GM18505 (cell line): ENCODE results near the gene TROAP.
A peak's percentile ranks its signal among the peaks of the same experiment; 100 is the strongest.

Experiments used
- ATAC-seq: cut with Tn5 transposase; IDR thresholded peaks from one replicate; pipeline ENCODE4 v1.9.1; 2021; ENCODE audit not compliant: unreplicated experiment
- POLR2A ChIP-seq: IDR thresholded peaks from 4 replicates; pipeline ENCODE4 v1.6.1; 2011; ENCODE audit warnings: borderline replicate concordance; ENCODE audit not compliant: insufficient read depth, insufficient read length; ENCODE audit errors: extremely low read depth

The TROAP gene

DNA sequence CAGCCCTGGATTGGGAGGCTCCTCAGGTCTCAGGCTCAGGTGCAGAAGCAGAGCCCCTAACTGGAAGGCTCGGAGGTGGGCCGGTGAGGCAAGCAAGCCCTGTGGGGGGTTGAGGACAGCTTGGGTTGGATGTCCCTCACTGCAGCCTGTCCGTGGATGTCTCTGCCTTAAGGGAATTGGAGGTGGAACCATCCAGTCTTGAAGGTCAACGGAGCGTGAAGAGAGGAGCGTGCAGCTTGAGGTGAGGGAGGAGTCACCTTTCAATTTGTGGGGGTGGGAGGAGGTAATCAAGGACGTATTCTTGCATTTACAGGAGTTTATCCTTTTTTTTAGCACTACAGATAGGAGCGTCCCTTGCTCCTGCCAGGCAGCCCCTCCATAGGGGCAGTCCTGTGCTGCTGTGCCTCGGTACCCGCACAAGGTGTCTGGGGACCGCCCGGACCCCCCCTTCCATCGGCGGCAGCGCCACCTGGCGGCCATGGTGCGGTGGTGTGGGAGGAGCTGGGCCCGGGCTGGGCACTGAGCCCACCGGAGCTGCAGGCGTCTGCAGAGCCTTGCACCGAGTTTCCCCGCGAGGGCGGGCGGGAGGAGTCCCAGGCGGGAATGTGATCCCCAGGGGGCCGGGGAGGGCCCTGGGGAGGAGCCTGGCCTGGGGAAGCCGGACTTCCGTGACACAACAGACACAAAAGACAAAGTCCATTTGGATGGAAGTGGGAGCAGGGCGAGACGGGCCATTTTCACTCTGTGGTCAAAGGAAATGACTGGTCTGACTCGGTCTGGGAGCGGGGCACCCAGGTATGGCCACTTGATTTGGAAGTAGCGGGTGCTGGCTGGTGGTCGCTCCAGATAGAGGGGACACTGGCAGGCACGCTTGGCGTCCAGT, 24.5 kb downstream of the TROAP start:
- no peak for ATAC-seq
- no peak for TF ChIP-seq POLR2A

DNA sequence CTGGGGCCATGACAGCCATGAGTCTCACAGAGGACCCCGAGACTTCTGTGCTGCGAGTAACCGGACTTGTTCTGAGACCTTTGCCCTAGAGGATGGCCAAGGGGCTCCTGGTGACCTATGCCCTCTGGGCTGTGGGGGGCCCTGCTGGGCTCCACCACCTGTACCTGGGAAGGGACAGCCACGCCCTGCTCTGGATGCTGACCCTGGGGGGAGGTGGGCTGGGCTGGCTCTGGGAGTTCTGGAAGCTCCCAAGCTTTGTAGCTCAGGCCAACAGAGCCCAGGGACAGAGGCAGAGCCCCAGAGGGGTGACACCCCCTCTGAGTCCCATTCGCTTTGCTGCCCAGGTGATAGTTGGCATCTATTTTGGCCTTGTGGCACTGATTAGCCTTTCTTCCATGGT, 25.7 kb downstream of the TROAP start:
- no peak for ATAC-seq
- no peak for TF ChIP-seq POLR2A

DNA sequence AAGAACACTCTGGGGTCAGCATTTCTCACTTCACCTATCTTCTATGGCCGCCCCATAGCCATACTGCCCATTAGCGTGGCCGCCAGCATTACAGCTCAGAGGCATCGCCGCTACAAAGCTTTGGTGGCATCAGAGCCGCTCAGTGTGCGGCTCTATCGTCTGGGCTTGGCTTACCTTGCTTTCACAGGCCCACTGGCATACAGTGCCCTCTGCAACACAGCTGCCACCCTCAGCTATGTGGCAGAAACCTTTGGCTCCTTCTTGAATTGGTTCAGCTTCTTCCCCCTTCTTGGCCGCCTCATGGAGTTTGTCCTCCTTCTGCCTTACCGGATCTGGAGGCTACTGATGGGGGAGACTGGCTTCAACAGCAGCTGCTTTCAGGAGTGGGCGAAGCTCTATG, 26.2 kb downstream of the TROAP start:
- no peak for ATAC-seq
- no peak for TF ChIP-seq POLR2A

DNA sequence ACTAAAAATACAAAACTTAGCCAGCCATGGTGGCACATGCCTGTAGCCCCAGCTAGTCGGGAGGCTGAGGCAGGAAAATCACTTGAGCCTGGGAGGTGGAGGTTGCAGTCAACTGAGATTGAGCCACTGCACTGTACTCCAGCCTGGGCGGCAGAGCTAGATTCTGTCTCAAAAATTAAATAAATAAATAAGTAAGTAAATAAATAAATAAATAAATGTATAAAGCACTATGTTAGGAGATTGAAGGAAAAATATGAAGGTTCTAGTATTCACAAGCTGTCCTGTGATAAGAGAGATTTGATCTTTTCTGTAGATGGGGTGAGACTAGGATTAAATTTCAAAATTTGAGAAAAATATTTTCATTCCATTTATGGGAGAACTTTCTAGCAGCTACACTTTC, 29.3 kb downstream of the TROAP start:
- no peak for ATAC-seq

DNA sequence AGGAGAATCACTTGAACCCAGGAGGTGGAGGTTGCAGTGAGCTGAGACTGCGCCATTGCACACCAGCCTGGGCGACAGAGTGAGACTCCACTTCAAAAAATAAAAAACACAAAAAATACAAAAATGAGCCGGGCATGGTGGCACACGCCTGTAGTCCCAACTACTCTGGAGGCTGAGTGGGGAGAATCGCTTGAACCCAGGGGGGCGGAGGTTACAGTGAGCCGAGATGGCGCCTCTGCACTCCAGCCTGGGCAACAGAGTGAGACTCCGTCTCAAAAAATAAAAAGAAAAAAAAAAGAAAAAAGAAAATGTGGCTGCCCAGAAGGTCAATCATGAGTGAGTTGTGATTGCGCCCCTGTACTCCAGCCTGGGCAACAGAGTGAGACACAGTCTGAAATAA, 32.9 kb downstream of the TROAP start:
- no peak for TF ChIP-seq POLR2A
- ATAC-seq = no peak

More for the DNA sequence above, 29.3 kb downstream of the TROAP start:
- no peak for TF ChIP-seq POLR2A

DNA sequence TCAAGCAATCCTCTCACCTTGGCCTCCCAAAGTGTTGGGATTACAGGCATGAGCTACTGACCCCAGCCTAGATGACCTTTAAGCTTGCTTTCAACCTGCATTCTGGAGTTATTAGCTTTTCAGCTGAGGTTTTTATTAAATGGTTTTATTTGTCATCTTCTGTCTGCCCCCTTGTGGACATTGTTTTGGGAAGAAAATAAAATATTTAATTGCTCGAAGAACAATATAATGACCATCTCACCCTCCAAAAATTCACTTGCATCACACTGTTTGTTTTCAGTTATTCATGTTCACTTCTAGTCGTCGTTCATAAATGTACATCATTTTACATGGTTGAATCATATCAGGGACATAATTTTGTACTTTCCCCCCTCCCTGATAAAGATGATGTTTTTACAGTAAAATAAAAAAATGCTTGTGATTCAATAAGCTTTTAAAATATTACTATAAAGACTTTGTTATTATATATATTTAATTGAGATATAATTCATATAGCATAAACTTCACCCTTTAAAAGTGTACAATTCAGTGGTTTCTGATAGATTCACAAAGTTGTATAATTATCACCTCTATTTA, 34.1 kb downstream of the TROAP start:
- ATAC-seq = no peak
- TF ChIP-seq POLR2A = no peak

DNA sequence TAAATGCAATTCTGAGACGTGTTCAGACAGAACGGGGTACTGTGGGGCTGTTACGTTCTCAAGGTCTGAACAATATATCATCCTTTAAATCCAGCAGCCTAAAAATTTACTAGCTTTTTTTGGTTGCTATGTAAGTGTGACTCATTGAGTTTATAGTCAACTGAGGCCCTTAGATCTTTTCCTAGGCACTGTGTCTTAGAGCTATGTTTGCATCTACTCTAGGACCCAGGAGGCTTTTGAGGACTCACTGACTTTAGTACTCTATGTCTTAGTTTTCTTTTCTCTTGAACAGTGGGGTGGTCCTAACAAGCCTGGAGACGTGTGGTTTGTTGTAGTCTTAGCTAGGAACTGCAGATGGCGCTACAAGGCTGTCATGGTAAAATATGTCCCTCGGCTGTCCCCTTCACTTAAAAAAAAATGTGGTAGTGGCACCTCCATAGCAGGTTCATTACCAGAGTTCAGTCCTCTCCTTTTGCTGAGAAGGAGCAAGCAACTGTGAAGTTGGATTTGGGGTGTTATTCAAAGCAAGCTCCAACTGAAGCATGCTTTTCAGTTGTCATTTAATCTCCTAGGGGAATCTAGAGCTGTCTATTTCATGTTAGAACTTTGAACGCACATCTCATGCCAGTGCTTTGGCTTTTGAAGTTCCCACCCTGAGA, 35.6 kb downstream of the TROAP start:
- no peak for TF ChIP-seq POLR2A
- no peak for ATAC-seq

DNA sequence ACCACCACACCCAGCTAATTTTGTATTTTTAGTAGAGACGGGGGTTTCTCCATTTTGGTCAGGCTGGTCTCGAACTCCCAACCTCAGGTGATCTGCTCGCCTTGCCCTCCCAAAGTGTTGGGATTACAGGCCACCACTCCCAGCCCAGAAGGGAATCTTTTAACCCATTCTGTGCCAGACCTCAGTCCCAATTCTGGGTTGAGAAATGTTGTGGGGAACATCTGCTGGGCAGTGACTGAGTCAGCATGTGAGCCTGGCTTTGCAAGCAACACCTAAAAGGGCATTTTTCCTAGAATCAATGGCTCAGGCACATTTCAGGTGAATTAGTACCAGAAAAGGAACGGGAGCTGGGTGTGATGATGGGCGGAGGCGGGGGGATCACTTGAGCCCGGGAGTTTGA, 36.6 kb downstream of the TROAP start:
- no peak for TF ChIP-seq POLR2A
- ATAC-seq = no peak

DNA sequence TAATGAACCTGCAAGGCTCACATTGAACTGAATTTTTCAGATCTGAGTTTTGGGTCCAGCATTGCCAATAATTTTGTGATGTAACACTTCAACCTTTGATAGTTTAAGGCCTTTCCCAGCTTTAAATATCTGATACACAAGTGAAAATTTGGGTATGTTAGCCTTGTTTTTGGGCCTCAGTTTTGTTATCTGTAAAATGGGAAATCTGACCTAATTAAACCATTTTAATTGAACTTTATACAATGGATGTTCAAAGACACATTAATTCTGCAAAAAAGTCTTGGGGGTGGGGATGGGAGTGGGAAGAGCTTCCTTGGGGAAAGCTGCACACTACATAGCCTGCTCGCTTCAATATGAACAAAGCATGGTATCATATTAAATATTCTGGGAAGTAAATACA, 39.0 kb downstream of the TROAP start:
- TF ChIP-seq POLR2A = no peak
- ATAC-seq = no peak

DNA sequence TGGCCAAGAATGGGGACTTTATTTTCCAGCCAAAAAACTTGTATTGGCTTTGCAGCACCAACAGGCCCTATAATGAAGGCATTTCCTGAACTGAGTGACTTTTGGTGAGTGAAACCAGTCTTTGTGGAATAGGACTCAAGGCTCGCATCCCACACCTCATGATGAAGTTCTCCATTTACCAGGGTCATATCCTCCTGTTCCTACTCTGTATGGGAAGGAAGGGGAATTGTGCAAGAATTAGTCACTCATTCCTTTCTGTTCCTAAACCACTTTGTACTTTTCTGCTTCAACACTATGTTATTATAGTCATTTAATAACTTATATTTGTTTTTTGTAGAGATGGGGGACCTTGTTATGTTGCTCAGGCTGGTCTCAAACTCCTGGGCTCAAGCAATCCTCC, 41.9 kb downstream of the TROAP start:
- ATAC-seq = no peak
- no peak for TF ChIP-seq POLR2A

DNA sequence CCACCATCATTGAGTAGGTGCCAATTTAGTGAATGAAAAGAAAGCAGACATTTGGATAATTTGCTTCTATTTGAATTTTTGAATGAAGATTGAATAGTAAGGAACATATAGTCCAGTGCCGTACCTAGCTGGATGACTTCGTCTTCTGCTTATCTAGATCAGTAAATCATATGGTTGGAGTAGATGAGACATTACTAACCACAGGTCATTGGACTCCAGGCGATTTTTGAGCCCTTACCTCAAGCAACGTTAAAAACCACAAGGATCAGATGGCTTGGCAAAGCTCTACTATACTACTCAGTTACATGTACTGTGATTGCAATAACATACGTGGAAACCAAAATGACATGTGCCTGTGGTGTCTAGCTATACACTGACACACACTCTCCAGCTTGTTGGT, 42.5 kb downstream of the TROAP start:
- ATAC-seq = no peak
- no peak for TF ChIP-seq POLR2A

DNA sequence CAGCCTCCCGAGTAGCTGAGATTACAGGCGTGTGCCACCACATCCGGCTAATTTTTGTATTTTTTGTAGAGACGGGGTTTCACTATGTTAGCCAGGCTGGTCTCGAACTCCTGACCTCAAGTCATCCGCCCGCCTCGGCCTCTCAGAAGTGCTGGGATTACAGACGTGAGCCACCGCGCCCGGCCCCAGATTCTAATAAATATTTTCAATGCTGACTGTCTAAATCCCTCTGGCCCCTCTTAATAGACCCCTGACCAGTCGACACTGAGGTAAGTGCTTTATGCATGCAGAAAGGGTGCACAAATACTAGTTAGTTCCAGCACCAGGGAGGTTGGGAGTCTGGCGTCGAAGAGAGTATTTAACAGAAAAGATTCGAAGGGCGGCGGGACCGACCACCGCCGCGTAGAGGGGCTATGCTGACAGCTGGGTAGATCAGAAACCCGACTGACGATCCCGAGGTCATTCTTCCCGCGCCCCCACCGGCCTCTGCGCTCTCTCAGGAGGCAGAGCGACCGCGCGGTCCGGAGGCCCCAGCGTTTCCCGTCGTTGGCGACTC, 43.1 kb downstream of the TROAP start:
- no peak for TF ChIP-seq POLR2A
- peak; percentile 3 for ATAC-seq

DNA sequence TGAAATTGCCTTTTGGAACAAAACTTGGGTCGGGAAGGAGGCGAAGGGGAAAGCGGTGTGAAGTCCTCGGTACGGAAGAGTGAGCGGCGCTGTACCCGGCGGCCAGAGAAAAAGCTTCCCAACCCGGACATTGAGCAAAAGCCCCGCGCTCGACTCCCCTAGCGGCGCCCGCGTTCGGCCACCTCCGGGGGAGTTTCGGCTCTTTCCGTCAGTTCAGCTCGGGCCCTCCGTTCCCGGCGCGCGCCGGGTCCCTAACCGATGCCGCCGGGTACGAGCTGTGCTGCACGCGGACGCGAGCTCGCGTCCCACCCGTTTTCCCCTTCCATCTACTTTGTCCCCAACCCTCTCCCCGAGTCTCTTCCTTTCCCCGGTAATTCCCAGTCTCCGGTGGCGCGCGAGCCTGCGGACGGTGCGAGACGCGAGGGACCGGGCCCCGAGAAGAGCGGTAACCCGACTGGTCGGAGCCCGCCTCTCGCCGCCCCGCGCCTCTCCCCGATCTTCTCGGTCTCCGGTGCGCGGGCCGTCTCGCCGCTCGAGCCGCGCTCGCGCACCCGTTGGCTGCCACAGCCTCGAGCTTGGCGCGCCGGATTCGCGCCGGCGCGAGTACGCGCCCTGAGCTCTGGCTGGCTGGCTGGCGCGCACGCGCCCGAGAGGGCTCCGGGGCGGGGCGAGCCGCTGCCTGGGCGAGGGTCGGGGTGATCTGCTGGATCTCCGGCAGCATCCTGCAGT, 43.8 kb downstream of the TROAP start:
- TF ChIP-seq POLR2A = peak; percentile 81
- peak; percentile 65 for ATAC-seq
